SH-SY5Y (cell line): ENCODE data around the gene UBR4.

Experiments
- GATA2 ChIP-seq: IDR thresholded peaks from 2 replicates; pipeline ENCODE4 v1.6.1; 2011; ENCODE audit warnings: mild to moderate bottlenecking, low read depth, low read length
- GATA3 ChIP-seq: IDR thresholded peaks from 2 replicates; pipeline ENCODE4 v1.6.1; 2011; ENCODE audit warnings: low read depth, mild to moderate bottlenecking, low read length, moderate library complexity

DNA sequence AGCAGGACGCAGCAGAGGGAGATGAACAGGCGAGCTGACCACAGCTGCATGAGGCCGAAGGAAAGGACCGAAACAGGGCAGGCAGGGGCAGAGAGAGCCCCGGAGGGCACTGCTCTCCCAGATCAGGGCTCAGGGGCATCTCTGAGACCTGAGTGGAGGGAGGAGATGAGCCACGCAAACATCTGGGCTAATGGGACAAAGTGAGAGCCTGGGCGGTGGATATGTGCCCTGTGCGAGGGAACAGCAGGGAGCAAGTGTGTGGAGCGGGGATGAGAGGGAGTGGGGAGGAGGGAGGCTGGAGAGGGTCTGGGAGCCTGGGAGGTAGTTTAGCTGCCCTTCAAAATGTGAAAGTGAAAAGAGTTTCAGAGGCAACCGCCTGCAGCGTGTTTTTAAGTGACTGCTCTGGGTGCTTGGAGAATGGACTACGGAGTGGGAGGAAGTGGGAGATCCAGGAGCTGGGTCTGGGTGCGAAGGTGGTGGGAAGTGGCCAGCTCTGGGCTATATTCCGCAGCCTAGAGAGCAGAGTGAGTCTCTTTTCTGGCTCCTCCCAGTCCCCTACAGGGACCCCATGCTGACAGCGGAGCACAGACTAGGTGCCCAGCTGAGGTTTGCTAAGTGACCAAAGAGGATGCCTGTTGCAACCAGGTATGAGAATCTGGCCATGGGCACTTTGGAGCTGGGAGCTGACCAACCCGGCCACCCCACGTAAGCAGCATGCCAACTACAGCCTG, 139.0 kb downstream of the UBR4 start:
- TF ChIP-seq GATA2 = no peak
- no peak for TF ChIP-seq GATA3
